ENCODE measurements around the gene C17orf50.

C17orf50 gene

DNA sequence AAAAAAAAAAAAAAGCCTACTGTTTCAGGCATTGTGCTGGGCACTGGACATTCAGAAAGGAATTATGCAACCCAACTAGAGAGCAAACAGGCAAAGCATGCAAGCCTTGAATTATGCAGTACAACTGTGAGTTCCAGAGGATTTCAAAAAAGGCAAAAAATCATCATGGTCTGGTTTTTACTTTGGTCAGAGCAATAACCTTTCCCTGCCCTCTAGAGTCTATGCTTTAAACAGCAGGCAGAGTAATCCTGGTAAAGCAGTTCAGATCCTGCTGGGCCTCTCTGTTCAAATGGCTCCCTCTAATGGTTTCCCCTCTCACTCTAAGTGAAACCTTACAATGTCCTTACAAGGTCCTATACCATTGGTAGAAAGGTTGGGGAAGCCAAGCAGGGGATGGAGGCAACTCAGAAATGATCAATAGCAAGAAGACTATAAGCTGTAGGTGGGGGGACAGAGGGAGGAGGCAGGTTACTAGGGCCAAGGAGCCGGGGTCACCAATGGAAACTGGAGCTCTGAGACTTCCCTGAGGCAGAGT, 44.0 kb downstream of the C17orf50 start:
- H3K9me3 ChIP-seq: no peaks in the 10 kb centered on the region
- peaks cover 10 to 12% of the 10 kb centered on the region in 2 experiments for H3K4me1 ChIP-seq (ENCODE audit: control insufficient read depth in 1 of 2, insufficient read depth in 1 of 2, low read depth in 1 of 2, low read length in 1 of 2)
- no peak overlapping the region for H3K27ac ChIP-seq
- H3K36me3 ChIP-seq: no peaks in the 10 kb centered on the region
- H3K4me3 ChIP-seq (ENCODE audit: low read depth in 1 of 2, low read length in 1 of 2): no peak overlapping the region
- TF ChIP-seq, protein P1, sequence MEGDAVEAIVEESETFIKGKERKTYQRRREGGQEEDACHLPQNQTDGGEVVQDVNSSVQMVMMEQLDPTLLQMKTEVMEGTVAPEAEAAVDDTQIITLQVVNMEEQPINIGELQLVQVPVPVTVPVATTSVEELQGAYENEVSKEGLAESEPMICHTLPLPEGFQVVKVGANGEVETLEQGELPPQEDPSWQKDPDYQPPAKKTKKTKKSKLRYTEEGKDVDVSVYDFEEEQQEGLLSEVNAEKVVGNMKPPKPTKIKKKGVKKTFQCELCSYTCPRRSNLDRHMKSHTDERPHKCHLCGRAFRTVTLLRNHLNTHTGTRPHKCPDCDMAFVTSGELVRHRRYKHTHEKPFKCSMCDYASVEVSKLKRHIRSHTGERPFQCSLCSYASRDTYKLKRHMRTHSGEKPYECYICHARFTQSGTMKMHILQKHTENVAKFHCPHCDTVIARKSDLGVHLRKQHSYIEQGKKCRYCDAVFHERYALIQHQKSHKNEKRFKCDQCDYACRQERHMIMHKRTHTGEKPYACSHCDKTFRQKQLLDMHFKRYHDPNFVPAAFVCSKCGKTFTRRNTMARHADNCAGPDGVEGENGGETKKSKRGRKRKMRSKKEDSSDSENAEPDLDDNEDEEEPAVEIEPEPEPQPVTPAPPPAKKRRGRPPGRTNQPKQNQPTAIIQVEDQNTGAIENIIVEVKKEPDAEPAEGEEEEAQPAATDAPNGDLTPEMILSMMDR (IDR thresholded peaks at IDR 0.05): no peak
- peaks cover 28% of the 10 kb centered on the region for H3K27me3 ChIP-seq

DNA sequence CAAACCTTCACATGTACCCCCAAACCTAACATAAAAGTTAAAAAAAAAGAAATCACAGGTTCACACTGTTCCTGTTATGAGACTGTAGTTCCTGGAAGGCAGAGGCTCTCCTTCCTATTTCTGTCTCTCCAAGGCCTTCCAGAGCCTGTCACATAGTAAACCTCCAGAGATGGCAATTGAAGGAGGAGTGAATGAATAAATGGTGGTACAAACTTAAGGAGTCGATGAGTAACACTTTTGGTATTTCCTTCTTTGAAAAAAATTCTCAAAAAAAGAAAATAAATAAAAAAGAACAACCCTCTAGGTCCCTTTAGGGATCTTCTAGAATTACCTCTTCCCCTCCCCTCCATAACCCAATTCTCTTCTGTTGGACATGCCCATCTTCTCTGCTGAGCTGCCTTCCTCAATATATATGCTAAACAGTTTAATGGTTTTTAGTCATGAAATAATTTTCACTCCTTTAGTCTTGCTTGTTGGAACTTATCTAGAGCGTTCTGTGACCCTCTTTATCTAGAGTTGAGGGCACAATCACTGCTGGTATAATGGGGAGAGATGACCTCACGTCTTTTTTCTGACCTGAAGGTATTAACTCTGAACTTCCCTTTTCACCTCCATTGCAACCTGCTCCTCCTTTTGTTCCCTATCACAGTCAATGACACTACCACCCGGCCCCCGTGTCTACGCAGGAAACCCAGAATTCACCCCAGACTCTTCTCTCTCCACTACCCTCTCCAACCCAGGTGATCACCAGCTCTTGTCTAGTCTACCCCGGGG, 46.9 kb downstream of the C17orf50 start:
- Histone ChIP-seq H3K27me3 (peaks cover 4% of the 10 kb centered on the region), H3K4me3 (ENCODE audit: low read depth in 1 of 2, low read length in 1 of 2) (no peak overlapping the region), H3K4me1 (ENCODE audit: control insufficient read depth in 1 of 2, insufficient read depth in 1 of 2, low read depth in 1 of 2, low read length in 1 of 2) (peaks cover 34 to 35% of the 10 kb centered on the region in 2 experiments), H3K36me3 (no peaks in the 10 kb centered on the region), H3K9me3 (no peaks in the 10 kb centered on the region), H3K27ac (no peak overlapping the region)
- TF ChIP-seq, protein P1 (IDR thresholded peaks at IDR 0.05): no peak

DNA sequence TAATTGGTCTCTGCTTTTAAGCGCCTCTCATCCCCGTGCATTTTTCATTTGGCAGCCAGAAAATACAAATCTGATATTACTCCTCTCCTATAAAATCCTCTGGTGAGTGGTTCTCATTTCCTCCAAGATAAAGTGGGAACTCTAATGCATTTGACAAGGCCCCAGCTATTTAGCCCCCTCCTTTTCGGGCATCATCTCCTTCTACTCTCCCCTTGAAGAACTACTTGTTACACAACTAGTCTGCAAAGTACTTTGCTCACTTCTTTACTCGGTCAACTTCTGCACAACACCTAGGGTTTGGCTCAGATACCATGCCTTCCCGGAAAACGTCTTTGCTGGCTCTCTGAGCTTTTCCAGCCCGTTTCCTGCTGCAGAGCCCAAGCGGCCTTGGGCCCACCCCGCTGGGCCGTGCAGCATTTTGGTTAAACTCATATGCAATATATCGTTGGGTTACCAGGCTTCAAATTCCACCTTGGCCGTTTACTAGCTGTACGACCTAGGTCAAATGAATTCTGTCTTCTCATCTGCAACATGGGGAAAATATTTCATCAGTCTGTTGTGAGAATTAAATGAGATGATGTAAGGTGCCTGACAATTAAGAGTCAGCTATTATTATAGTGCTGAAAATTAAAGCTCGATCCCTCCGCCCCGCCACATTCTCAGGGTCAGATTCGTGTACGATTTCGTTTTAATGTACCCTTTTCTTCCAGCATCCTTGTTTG, 47.7 kb downstream of the C17orf50 start:
- H3K9me3 ChIP-seq: no peaks in the 10 kb centered on the region
- H3K4me1 ChIP-seq (ENCODE audit: control insufficient read depth in 1 of 2, insufficient read depth in 1 of 2, low read depth in 1 of 2, low read length in 1 of 2): peaks cover 34 to 37% of the 10 kb centered on the region in 2 experiments
- TF ChIP-seq, protein P1 (IDR thresholded peaks at IDR 0.05): no peak
- peak overlapping the region; percentile 94 for H3K27ac ChIP-seq
- no peaks in the 10 kb centered on the region for H3K36me3 ChIP-seq
- peak overlapping the region; percentile 65 to 92 for H3K4me3 ChIP-seq (ENCODE audit: low read depth in 1 of 2, low read length in 1 of 2)
- no peaks in the 10 kb centered on the region for H3K27me3 ChIP-seq

DNA sequence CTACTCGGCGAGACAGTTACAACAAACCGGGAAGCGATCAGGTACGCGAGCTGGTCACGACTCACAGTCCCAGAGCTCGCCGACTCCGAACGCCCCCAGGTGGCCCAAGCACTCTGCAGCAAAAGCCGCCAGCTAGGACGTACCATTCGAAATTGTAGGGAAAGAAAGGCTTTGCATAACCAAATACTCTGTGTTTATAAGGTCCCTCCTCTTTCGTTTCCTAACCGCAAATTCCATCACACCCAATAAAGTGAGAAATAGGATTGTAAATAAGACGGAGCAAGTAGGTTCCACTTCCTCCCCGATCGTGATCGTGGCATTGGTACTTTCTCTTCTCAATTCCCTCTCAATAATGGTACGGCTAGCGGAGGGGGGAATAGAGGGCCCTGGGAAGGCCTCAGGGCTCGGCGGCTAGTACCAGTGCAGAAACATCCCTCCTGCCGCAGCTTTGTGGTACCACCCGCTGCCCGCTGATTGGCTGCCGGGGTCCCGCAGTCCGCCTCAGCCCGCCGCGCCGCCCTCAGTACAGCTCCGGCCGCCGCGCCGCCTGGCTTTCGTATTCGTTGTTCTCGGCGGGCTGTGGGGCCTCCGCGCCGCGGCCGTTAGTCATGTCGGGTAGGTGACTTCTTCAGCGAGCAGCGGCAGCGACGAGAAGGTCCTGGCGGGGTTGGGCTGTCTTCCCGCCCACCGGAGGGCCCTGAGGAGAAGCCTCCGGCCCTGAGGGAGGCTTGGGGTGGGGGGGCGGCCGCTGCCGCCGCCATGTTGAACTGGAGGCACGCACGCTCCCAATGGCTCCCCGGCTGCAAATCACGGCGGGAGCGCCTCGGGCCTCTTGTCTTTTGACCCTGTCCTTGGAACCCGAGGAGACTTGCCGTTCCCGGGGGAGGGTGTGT, 48.5 kb downstream of the C17orf50 start, which contains the start of gene TAF15:
TAF15 (plus strand) TSS at position 523 of the 893 bp plus-strand sequence; CDS start at position 609, 86 bp downstream.
- Histone ChIP-seq H3K27me3 (no peaks in the 10 kb centered on the region), H3K4me1 (ENCODE audit: control insufficient read depth in 1 of 2, insufficient read depth in 1 of 2, low read depth in 1 of 2, low read length in 1 of 2) (peaks cover 34 to 37% of the 10 kb centered on the region in 2 experiments), H3K4me3 (ENCODE audit: low read depth in 1 of 2, low read length in 1 of 2) (peak within 1 kb of the TSS; percentile 65 to 92), H3K27ac (peak within 1 kb of the TSS; percentile 94), H3K36me3 (no peaks in the 10 kb centered on the region), H3K9me3 (no peaks in the 10 kb centered on the region)
- TF ChIP-seq, protein P1 (IDR thresholded peaks at IDR 0.05): peak; percentile 66

All from neutrophil (primary cell).